WTC11 (cell line): ENCODE measurements around the gene MIPEP. TPM values are rescaled to one million over a fixed set of nuclear protein-coding genes. Genes with fewer than 3 reads are reported as not detected.

Source experiments
- ATAC-seq: fragments of 200-7000 bp; cut with Tn5 transposase; 2 replicates; pipeline ENCODE4 v1.10.0; 2021; ENCODE audit warnings: mild to moderate bottlenecking, moderate library complexity
- CTCF ChIA-PET: fragments of 300-600 bp; sonication (Branson Sonifier 250); formaldehyde crosslinking; loops from one replicate; lab custom pipeline; 2021; ENCODE audit warnings: antibody characterized with exemption; lab: Charles Lee
- POLR2A ChIA-PET: fragments of 350-600 bp; sonication (Branson Sonifier 250); formaldehyde crosslinking; loops from one replicate; lab custom pipeline; 2021; ENCODE audit warnings: antibody characterized with exemption; lab: Charles Lee
- DNase-seq: peaks from one replicate; pipeline ENCODE4 v3.0.0; 2021; ENCODE audit warnings: low spot score
- H3K27ac Mint-ChIP-seq: 2 replicates; pipeline ENCODE4 v1.8.0; 2021; ENCODE audit warnings: mixed read lengths
- H3K27me3 Mint-ChIP-seq: 2 replicates; pipeline ENCODE4 v1.8.0; 2021; ENCODE audit warnings: low read depth, mild to moderate bottlenecking, moderate library complexity, mixed read lengths
- H3K36me3 Mint-ChIP-seq: 2 replicates; pipeline ENCODE4 v1.8.0; 2021; ENCODE audit warnings: mixed read lengths
- H3K4me1 Mint-ChIP-seq: 2 replicates; pipeline ENCODE4 v1.8.0; 2022; ENCODE audit warnings: mixed read lengths
- H3K4me3 Mint-ChIP-seq: 2 replicates; pipeline ENCODE4 v1.8.0; 2021; ENCODE audit warnings: mild to moderate bottlenecking, moderate library complexity, mixed read lengths
- H3K9me3 Mint-ChIP-seq: 2 replicates; pipeline ENCODE4 v1.8.0; 2021; ENCODE audit warnings: mixed read lengths
- ATF6 ChIP-seq: sonication (generic); formaldehyde crosslinking; IDR thresholded peaks from 2 replicates; pipeline ENCODE4 v1.8.1; 2023; ENCODE audit warnings: mild to moderate bottlenecking, missing genetic modification reagents
- CTCF ChIP-seq: fragments of 200-600 bp; IDR thresholded peaks from 2 replicates; pipeline ENCODE4 v1.8.0; 2022; ENCODE audit warnings: antibody characterized with exemption
- ELF4 ChIP-seq: sonication (generic); formaldehyde crosslinking; IDR thresholded peaks from 2 replicates; pipeline ENCODE4 v1.8.1; 2022; ENCODE audit warnings: low read depth, mild to moderate bottlenecking, moderate library complexity, missing genetic modification reagents
- GTF2I ChIP-seq: fragments of 250-450 bp; sonication (Bioruptor Pico); conservative IDR thresholded peaks from 2 replicates; pipeline ENCODE4 v1.4.0; 2021; ENCODE audit warnings: mild to moderate bottlenecking
- MLX ChIP-seq: sonication (generic); formaldehyde crosslinking; IDR thresholded peaks from 2 replicates; pipeline ENCODE4 v1.8.1; 2023; ENCODE audit warnings: mild to moderate bottlenecking, missing genetic modification reagents, moderate library complexity
- MYBL2 ChIP-seq: sonication (generic); formaldehyde crosslinking; IDR thresholded peaks from 2 replicates; pipeline ENCODE4 v1.8.1; 2023; ENCODE audit warnings: mild to moderate bottlenecking, moderate library complexity, missing genetic modification reagents
- RELA ChIP-seq: sonication (generic); formaldehyde crosslinking; IDR thresholded peaks from 2 replicates; pipeline ENCODE4 v1.8.1; 2022; ENCODE audit warnings: missing genetic modification reagents, mild to moderate bottlenecking, borderline replicate concordance
- SOX15 ChIP-seq: fragments of 250-450 bp; sonication (Bioruptor Pico); IDR thresholded peaks from 2 replicates; pipeline ENCODE4 v1.9.0; 2021; ENCODE audit warnings: mild to moderate bottlenecking
- ZNF232 ChIP-seq: sonication (generic); formaldehyde crosslinking; IDR thresholded peaks from 2 replicates; pipeline ENCODE4 v1.8.0; 2022; ENCODE audit warnings: mild to moderate bottlenecking, missing genetic modification reagents
- ZNF317 ChIP-seq: sonication (generic); formaldehyde crosslinking; IDR thresholded peaks from 2 replicates; pipeline ENCODE4 v1.8.1; 2023; ENCODE audit warnings: low read depth, mild to moderate bottlenecking, moderate library complexity, missing genetic modification reagents, borderline replicate concordance
- ZNF423 ChIP-seq: fragments of 250-450 bp; sonication (Bioruptor Pico); IDR thresholded peaks from 2 replicates; pipeline ENCODE4 v2.1.2; 2022; ENCODE audit warnings: mild to moderate bottlenecking, moderate library complexity
- total RNA-seq: library from RNA; stranded (reverse); gene quantifications from 3 replicates; pipeline ENCODE4 v1.2.3, GENCODE V29; 2021
- TF ChIP-seq, protein P1 (sequence below): sonication (generic); formaldehyde crosslinking; conservative IDR thresholded peaks from 2 replicates; pipeline ENCODE4 v1.8.1; 2023; ENCODE audit warnings: mild to moderate bottlenecking, low read depth, missing genetic modification reagents, moderate library complexity
- TF ChIP-seq, protein P2 (sequence below): sonication (generic); formaldehyde crosslinking; IDR thresholded peaks from 2 replicates; pipeline ENCODE4 v1.8.0; 2022; ENCODE audit warnings: mild to moderate bottlenecking, missing genetic modification reagents
- TF ChIP-seq, protein P3 (sequence below): sonication (generic); formaldehyde crosslinking; IDR thresholded peaks from 2 replicates; pipeline ENCODE4 v1.8.1; 2023; ENCODE audit warnings: mild to moderate bottlenecking, missing genetic modification reagents, borderline replicate concordance
- TF ChIP-seq, protein P4 (sequence below): sonication (generic); formaldehyde crosslinking; IDR thresholded peaks from 2 replicates; pipeline ENCODE4 v1.8.1; 2022; ENCODE audit warnings: mild to moderate bottlenecking, missing genetic modification reagents, moderate library complexity, borderline replicate concordance
- TF ChIP-seq, protein P5 (sequence below): sonication (generic); formaldehyde crosslinking; IDR thresholded peaks from 2 replicates; pipeline ENCODE4 v1.8.0; 2022; ENCODE audit warnings: mild to moderate bottlenecking, missing genetic modification reagents

The MIPEP gene
- total RNA-seq, 1 experiment from 2014 or later: 30.5 TPM

DNA sequence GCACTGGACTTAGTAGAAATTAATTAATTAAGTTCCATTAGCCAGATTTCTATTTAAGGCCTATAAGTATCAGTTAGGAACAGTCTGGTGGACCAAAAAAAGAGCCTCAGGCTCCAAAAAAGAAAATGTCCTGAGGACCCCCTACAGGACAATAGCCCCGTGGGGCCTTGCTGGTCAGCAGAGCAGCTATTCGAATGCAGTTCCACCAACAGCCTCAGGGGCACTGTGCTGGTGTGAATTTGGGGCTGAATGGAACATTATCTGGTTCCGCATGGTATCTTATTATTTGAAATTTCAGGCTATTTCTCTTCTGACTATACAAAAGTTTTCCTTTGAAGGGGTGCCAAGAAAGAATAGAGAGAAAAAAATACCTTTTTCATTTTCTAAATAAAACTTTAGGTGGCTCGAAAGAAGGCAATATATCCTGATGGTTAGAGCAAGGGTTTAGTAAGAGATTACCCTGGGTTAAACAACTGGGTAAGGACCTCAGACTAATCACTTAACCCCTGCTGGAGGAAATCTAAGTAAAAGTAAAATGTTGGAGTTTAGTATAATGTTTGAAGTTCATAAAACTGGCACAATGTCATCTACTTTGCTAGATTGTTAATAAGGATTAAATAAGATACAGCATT, 147.2 kb downstream of the MIPEP start:
- DNase-seq (peak; percentile 64), ATAC-seq (peak; percentile 92)
- CTCF ChIA-PET: interaction anchor here (0.6 to 3.4 kb wide), 50 partner anchors 9 to 457 kb away, joined by 3 to 22 read pairs (median 4); partner anchors contain the start of genes SACS and TNFRSF19
- Mint-ChIP-seq H3K27ac (no peak overlapping the region), H3K27me3 (no peaks in the 10 kb centered on the region), H3K4me3 (no peak overlapping the region), H3K9me3 (no peaks in the 10 kb centered on the region), H3K4me1 (peaks cover 3% of the 10 kb centered on the region; the same call in 1 of the 2 replicates), H3K36me3 (0 out of 2 replicates have a peak, but pooled peaks cover 3% of the 10 kb centered on the region)
- TF ChIP-seq GTF2I (CRISPR knock-in tag) (no peak), SOX15 (CRISPR knock-in tag) (no peak), ZNF423 (CRISPR knock-in tag) (peak; percentile 36; the same call in 1 of the 2 replicates), CTCF (peak; percentile 49; the same call in 1 of the 2 replicates)
- TF ChIP-seq, protein P1, sequence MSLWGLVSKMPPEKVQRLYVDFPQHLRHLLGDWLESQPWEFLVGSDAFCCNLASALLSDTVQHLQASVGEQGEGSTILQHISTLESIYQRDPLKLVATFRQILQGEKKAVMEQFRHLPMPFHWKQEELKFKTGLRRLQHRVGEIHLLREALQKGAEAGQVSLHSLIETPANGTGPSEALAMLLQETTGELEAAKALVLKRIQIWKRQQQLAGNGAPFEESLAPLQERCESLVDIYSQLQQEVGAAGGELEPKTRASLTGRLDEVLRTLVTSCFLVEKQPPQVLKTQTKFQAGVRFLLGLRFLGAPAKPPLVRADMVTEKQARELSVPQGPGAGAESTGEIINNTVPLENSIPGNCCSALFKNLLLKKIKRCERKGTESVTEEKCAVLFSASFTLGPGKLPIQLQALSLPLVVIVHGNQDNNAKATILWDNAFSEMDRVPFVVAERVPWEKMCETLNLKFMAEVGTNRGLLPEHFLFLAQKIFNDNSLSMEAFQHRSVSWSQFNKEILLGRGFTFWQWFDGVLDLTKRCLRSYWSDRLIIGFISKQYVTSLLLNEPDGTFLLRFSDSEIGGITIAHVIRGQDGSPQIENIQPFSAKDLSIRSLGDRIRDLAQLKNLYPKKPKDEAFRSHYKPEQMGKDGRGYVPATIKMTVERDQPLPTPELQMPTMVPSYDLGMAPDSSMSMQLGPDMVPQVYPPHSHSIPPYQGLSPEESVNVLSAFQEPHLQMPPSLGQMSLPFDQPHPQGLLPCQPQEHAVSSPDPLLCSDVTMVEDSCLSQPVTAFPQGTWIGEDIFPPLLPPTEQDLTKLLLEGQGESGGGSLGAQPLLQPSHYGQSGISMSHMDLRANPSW (CRISPR knock-in tag): no peak
- POLR2A ChIA-PET: interaction anchor here (0.8 kb wide), 1 partner anchor 28 kb away, joined by 3 read pairs; no protein-coding TSS in a partner anchor

- no peak overlapping the region for H3K27ac Mint-ChIP-seq
- peaks cover 13% of the 10 kb centered on the region for H3K4me1 Mint-ChIP-seq
- ATAC-seq (no peak), DNase-seq (no peak)
- H3K4me3 Mint-ChIP-seq: no peak overlapping the region
- H3K27me3 Mint-ChIP-seq: no peaks in the 10 kb centered on the region
- POLR2A ChIA-PET: no interaction called here
- 0 out of 2 replicates have a peak, but pooled peaks cover 3% of the 10 kb centered on the region for H3K36me3 Mint-ChIP-seq
- H3K9me3 Mint-ChIP-seq: no peaks in the 10 kb centered on the region
- CTCF ChIA-PET: interaction anchor here (1.4 kb wide), 1 partner anchor 71 kb away, joined by 3 read pairs; no protein-coding TSS in a partner anchor
- no peak for TF ChIP-seq ZNF317 (CRISPR knock-in tag)
- TF ChIP-seq, protein P2, sequence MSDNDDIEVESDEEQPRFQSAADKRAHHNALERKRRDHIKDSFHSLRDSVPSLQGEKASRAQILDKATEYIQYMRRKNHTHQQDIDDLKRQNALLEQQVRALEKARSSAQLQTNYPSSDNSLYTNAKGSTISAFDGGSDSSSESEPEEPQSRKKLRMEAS (CRISPR knock-in tag): no peak
Measured at GRCh38 chr13:23740002-23740401, 149.2 kb downstream of the MIPEP start.

- peaks cover 13% of the 10 kb centered on the region for H3K4me1 Mint-ChIP-seq
- ChIA-PET CTCF (interaction anchor here (1.4 kb wide), 1 partner anchor 21 kb away, joined by 4 read pairs; no protein-coding TSS in a partner anchor), POLR2A (no interaction called here)
- DNase-seq (no peak), ATAC-seq (no peak)
- H3K4me3 Mint-ChIP-seq: no peak overlapping the region
- H3K27ac Mint-ChIP-seq: no peak overlapping the region
- 0 out of 2 replicates have a peak, but pooled peaks cover 3% of the 10 kb centered on the region for H3K36me3 Mint-ChIP-seq
- no peaks in the 10 kb centered on the region for H3K27me3 Mint-ChIP-seq
- H3K9me3 Mint-ChIP-seq: no peaks in the 10 kb centered on the region
- TF ChIP-seq, protein P3, sequence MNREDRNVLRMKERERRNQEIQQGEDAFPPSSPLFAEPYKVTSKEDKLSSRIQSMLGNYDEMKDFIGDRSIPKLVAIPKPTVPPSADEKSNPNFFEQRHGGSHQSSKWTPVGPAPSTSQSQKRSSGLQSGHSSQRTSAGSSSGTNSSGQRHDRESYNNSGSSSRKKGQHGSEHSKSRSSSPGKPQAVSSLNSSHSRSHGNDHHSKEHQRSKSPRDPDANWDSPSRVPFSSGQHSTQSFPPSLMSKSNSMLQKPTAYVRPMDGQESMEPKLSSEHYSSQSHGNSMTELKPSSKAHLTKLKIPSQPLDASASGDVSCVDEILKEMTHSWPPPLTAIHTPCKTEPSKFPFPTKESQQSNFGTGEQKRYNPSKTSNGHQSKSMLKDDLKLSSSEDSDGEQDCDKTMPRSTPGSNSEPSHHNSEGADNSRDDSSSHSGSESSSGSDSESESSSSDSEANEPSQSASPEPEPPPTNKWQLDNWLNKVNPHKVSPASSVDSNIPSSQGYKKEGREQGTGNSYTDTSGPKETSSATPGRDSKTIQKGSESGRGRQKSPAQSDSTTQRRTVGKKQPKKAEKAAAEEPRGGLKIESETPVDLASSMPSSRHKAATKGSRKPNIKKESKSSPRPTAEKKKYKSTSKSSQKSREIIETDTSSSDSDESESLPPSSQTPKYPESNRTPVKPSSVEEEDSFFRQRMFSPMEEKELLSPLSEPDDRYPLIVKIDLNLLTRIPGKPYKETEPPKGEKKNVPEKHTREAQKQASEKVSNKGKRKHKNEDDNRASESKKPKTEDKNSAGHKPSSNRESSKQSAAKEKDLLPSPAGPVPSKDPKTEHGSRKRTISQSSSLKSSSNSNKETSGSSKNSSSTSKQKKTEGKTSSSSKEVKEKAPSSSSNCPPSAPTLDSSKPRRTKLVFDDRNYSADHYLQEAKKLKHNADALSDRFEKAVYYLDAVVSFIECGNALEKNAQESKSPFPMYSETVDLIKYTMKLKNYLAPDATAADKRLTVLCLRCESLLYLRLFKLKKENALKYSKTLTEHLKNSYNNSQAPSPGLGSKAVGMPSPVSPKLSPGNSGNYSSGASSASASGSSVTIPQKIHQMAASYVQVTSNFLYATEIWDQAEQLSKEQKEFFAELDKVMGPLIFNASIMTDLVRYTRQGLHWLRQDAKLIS: no peak
- no peak for TF ChIP-seq ZNF232
- no peak for TF ChIP-seq ZNF423 (CRISPR knock-in tag)
- TF ChIP-seq ATF6 (CRISPR knock-in tag): no peak
- TF ChIP-seq RELA (CRISPR knock-in tag): no peak
- no peak for TF ChIP-seq MLX (CRISPR knock-in tag)
- TF ChIP-seq MYBL2 (CRISPR knock-in tag): no peak
- TF ChIP-seq, protein P4, sequence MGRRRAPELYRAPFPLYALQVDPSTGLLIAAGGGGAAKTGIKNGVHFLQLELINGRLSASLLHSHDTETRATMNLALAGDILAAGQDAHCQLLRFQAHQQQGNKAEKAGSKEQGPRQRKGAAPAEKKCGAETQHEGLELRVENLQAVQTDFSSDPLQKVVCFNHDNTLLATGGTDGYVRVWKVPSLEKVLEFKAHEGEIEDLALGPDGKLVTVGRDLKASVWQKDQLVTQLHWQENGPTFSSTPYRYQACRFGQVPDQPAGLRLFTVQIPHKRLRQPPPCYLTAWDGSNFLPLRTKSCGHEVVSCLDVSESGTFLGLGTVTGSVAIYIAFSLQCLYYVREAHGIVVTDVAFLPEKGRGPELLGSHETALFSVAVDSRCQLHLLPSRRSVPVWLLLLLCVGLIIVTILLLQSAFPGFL: no peak
- TF ChIP-seq, protein P5, sequence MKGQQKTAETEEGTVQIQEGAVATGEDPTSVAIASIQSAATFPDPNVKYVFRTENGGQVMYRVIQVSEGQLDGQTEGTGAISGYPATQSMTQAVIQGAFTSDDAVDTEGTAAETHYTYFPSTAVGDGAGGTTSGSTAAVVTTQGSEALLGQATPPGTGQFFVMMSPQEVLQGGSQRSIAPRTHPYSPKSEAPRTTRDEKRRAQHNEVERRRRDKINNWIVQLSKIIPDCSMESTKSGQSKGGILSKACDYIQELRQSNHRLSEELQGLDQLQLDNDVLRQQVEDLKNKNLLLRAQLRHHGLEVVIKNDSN (CRISPR knock-in tag): no peak
- no peak for TF ChIP-seq ELF4 (CRISPR knock-in tag)
Measured at GRCh38 chr13:23739596-23739995, 149.6 kb downstream of the MIPEP start.
